HepG2 (cell line): ENCODE data around the gene CCDC73. TPM values are rescaled to one million over a fixed set of nuclear protein-coding genes. Genes with fewer than 3 reads are reported as not detected.

Experiments
- ATAC-seq: fragments of 200-7000 bp; cut with Tn5 transposase; 3 replicates; pipeline ENCODE4 v1.9.1; 2020; ENCODE audit warnings: mild to moderate bottlenecking, moderate library complexity
- BruUV-seq: library from RNA; stranded (reverse); fragments of 400-500 nt; replicated peaks from 2 replicates; lab custom pipeline; 2021; lab: Mats Ljungman, UMichigan
- CTCF ChIA-PET: fragments of 300-600 bp; formaldehyde crosslinking; extraction: SDS; loops from one replicate; lab custom pipeline; 2021; ENCODE audit warnings: low total read pairs, inconsistent platforms, low intra/inter-chr PET ratio; lab: Yijun Ruan, JAX
- POLR2A ChIA-PET: fragments of 350-600 bp; sonication (Branson Sonifier 250); formaldehyde crosslinking; loops from one replicate; lab custom pipeline; 2020; ENCODE audit warnings: antibody characterized with exemption, inconsistent platforms; lab: Yijun Ruan, JAX
- DNase-seq: peaks from one replicate; pipeline ENCODE4 v3.0.0-alpha.2; 2015; ENCODE audit warnings: low spot score
- FAIRE-seq: peaks from 3 replicates; lab custom pipeline; 2011; peaks lifted over from hg19 to GRCh38; lab: Jason Lieb, UNC
- H2AFZ ChIP-seq: one replicate; pipeline ENCODE4 v1.6.1; 2011; ENCODE audit warnings: low read length, inconsistent platforms
- H3K27ac ChIP-seq: fragments of 300-600 bp; 3 replicates; pipeline ENCODE4 v1.8.0; 2011; ENCODE audit warnings: mixed run types, mild to moderate bottlenecking, mixed read lengths, low read length, inconsistent platforms; ENCODE audit not compliant: insufficient read depth; ENCODE audit errors: extremely low read length
- H3K27me3 ChIP-seq, 2 experiments: fragments of 200-600 bp in 1 of 2; 2 replicates in 1 of 2; 3 replicates in 1 of 2; pipeline versions ENCODE4 v1.6.0 to v1.8.0; 2011; ENCODE audit warnings: low read length in 2 of 2, mild to moderate bottlenecking in 2 of 2, moderate library complexity in 2 of 2, inconsistent platforms in 1 of 2; ENCODE audit not compliant: insufficient read depth in 2 of 2, control insufficient read depth in 1 of 2
- H3K36me3 ChIP-seq, 2 experiments: fragments of 200-600 bp in 1 of 2; replicated peaks in 1 of 2; 2 replicates in 1 of 2; 3 replicates in 1 of 2; pipeline versions ENCODE4 v1.5.1 to v1.8.0; 2011; ENCODE audit warnings: low read length in 2 of 2, inconsistent platforms in 1 of 2; ENCODE audit not compliant: insufficient read depth in 2 of 2, control insufficient read depth in 1 of 2
- H3K4me1 ChIP-seq: 2 replicates; pipeline ENCODE4 v1.5.1; 2012; ENCODE audit warnings: low read length, inconsistent platforms; ENCODE audit not compliant: insufficient read depth
- H3K4me2 ChIP-seq: 2 replicates; pipeline ENCODE4 v1.6.0; 2011; ENCODE audit warnings: low read depth, low read length, inconsistent platforms
- H3K4me3 ChIP-seq, 3 experiments: fragments of 200-600 bp in 1 of 3; sonication (generic), shearing (Covaris generic) in 1 of 3; replicated peaks in 1 of 3; 2 replicates each; pipeline ENCODE4 v1.5.1; 2011 to 2016; ENCODE audit warnings: low read length in 3 of 3, inconsistent platforms in 2 of 3, low read depth in 2 of 3, mild to moderate bottlenecking in 2 of 3, control low read depth in 1 of 3, mixed read lengths in 1 of 3; ENCODE audit not compliant: insufficient read depth in 1 of 3
- H3K79me2 ChIP-seq: one replicate; pipeline ENCODE4 v1.6.1; 2011; ENCODE audit warnings: low read length, inconsistent platforms; ENCODE audit not compliant: insufficient read depth
- H3K9ac ChIP-seq: 2 replicates; pipeline ENCODE4 v1.6.0; 2011; ENCODE audit warnings: mild to moderate bottlenecking, low read depth, low read length, inconsistent platforms; ENCODE audit not compliant: insufficient read depth
- H3K9me3 ChIP-seq: 2 replicates; pipeline ENCODE4 v1.5.1; 2012; ENCODE audit warnings: mild to moderate bottlenecking, low read length
- H4K20me1 ChIP-seq: 2 replicates; pipeline ENCODE4 v1.6.0; 2011; ENCODE audit warnings: inconsistent platforms, mild to moderate bottlenecking, low read length, moderate library complexity; ENCODE audit not compliant: insufficient read depth
- CEBPB ChIP-seq: IDR thresholded peaks from 2 replicates; pipeline ENCODE4 v1.6.1; 2011; ENCODE audit warnings: low read depth, low read length, improper control_type of control experiment, borderline replicate concordance
- MAFF ChIP-seq: IDR thresholded peaks from 2 replicates; pipeline ENCODE4 v1.6.1; 2011; ENCODE audit warnings: low read depth, low read length, improper control_type of control experiment
- MAFK ChIP-seq, 2 experiments: IDR thresholded peaks in 1 of 2; conservative IDR thresholded peaks in 1 of 2; 2 replicates each; pipeline ENCODE4 v1.6.1; 2011; ENCODE audit warnings: improper control_type of control experiment in 2 of 2, low read length in 2 of 2
- MEIS2 ChIP-seq: sonication (generic); formaldehyde crosslinking; IDR thresholded peaks from 2 replicates; pipeline ENCODE4 v1.9.0; 2021; ENCODE audit warnings: mild to moderate bottlenecking, missing genetic modification reagents
- NR2F2 ChIP-seq: IDR thresholded peaks from 2 replicates; pipeline ENCODE4 v1.6.1; 2012; ENCODE audit warnings: low read depth, inconsistent platforms, borderline replicate concordance
- SNAPC2 ChIP-seq: sonication (generic); formaldehyde crosslinking; IDR thresholded peaks from 2 replicates; pipeline ENCODE4 v1.8.1; 2022; ENCODE audit warnings: mild to moderate bottlenecking, missing genetic modification reagents
- TRIM22 ChIP-seq: fragments of 450-650 bp; IDR thresholded peaks from 2 replicates; pipeline ENCODE4 v1.6.1; 2017
- U2AF1 ChIP-seq: fragments of 200-400 bp; formaldehyde crosslinking; optimal IDR thresholded peaks from 2 replicates; pipeline ENCODE3; 2017; ENCODE audit warnings: mild to moderate bottlenecking, low read depth, low read length
- ZNF142 ChIP-seq: sonication (generic); formaldehyde crosslinking; IDR thresholded peaks from 2 replicates; pipeline ENCODE4 v1.4.0; 2020; ENCODE audit warnings: missing genetic modification reagents
- WGBS: methylation state at CpG from one replicate; pipeline ENCODE4 v1.1.6; 2017; ENCODE audit warnings: low lambda C conversion rate; 5-methylcytosine and 5-hydroxymethylcytosine counted together
- in situ Hi-C: cut with HindIII; loops from 2 replicates; pipeline ENCODE4 v1.10.0; 2017; ENCODE audit warnings: low pct_unique_long_range_greater_than_20kb; ENCODE audit not compliant: extremely low pct_ligation_motif_present
- intact Hi-C: fragments of 100-400 bp; cut with micrococcal nuclease; formaldehyde crosslinking; loops from one replicate; pipeline ENCODE4 v1.10.0; 2022; ENCODE audit not compliant: unreplicated experiment
- polyA plus RNA-seq, 8 experiments: library from polyadenylated mRNA; depleted of rRNA in 3 of 8; stranded (reverse) in 7 of 8; unstranded in 1 of 8; fragments of >200 nt; fragmentation: Illumina TruSeq in 4 of 8; extraction: Trizol in 4 of 8; gene quantifications; 2 replicates each; pipeline versions ENCODE4 v1.2.1 to v1.2.3, GENCODE V29; 2011 to 2016; ENCODE audit warnings: low read depth in 4 of 8, missing spikeins in 1 of 8, mixed read lengths in 1 of 8; ENCODE audit not compliant: insufficient read depth in 1 of 8
- total RNA-seq, 5 experiments: library from RNA; depleted of rRNA; stranded (reverse); fragments of >200 nt; fragmentation: Illumina TruSeq; extraction: Trizol; gene quantifications; 2 replicates each; pipeline ENCODE4 v1.2.3, GENCODE V29; 2016; ENCODE audit warnings: low read depth in 1 of 5

The CCDC73 gene
- total and polyA plus RNA-seq, 2 of the 13 experiments (the other 11 are each of a cell fraction or from before 2014, with no cell fraction given): 0.01 to 0.11 TPM

GRCh38 chr11:32705309-32706033 is 89.0 kb downstream of the CCDC73 start:
- DNase-seq (no peak), ATAC-seq (peak; percentile 44), FAIRE-seq (no peak)
- TF ChIP-seq NR2F2 (no peak), MAFK (conservative IDR thresholded peaks at IDR 0.05 in 1 of 2, IDR thresholded peaks at IDR 0.05 in 1 of 2; ENCODE audit: low read length in 2 of 2) (peak; percentile 36 to 37; a peak in 2 of 4 replicates), SNAPC2 (no peak), U2AF1 (no peak), CEBPB (peak; percentile 49; the same call in 1 of the 2 replicates), TRIM22 (no peak), MEIS2 (no peak), ZNF142 (CRISPR knock-in tag) (no peak), MAFF (peak; percentile 47; the same call in 1 of the 2 replicates)
- Histone ChIP-seq H4K20me1 (no peaks in the 10 kb centered on the region), H3K4me1 (peaks cover 13% of the 10 kb centered on the region), H3K27ac (no peak overlapping the region), H2AFZ (no peak overlapping the region), H3K4me3 (no peak overlapping the region), H3K36me3 (no peaks in the 10 kb centered on the region), H3K79me2 (no peaks in the 10 kb centered on the region), H3K9me3 (peaks cover 8% of the 10 kb centered on the region; the same call in 1 of the 2 replicates), H3K4me2 (no peak overlapping the region), H3K27me3 (no peaks in the 10 kb centered on the region; a peak in 1 of 5 replicates), H3K9ac (no peak overlapping the region)
- intact Hi-C loops: no loop called here
- BruUV-seq: no TSS peak
- 40% methylated on average over 3 of the region's 12 CpGs for WGBS
- ChIA-PET CTCF (no interaction called here), POLR2A (no interaction called here)
- in situ Hi-C loops: no loop called here
